ENCODE data around the gene TFG. TPM values are rescaled to one million over a fixed set of nuclear protein-coding genes. Genes with fewer than 3 reads are reported as not detected.

Gene TFG
- total RNA-seq, 1 donor from 2014 or later: 64.9 TPM

- H3K36me3 ChIP-seq: peaks cover 0 to 14% of the 10 kb centered on the region in 2 donors
- peaks cover 0 to 7% of the 10 kb centered on the region in 2 donors for H3K4me1 ChIP-seq
- no peaks in the 10 kb centered on the region for H3K27me3 ChIP-seq
- H3K4me3 ChIP-seq: no peak overlapping the region
- TF ChIP-seq, protein P1, sequence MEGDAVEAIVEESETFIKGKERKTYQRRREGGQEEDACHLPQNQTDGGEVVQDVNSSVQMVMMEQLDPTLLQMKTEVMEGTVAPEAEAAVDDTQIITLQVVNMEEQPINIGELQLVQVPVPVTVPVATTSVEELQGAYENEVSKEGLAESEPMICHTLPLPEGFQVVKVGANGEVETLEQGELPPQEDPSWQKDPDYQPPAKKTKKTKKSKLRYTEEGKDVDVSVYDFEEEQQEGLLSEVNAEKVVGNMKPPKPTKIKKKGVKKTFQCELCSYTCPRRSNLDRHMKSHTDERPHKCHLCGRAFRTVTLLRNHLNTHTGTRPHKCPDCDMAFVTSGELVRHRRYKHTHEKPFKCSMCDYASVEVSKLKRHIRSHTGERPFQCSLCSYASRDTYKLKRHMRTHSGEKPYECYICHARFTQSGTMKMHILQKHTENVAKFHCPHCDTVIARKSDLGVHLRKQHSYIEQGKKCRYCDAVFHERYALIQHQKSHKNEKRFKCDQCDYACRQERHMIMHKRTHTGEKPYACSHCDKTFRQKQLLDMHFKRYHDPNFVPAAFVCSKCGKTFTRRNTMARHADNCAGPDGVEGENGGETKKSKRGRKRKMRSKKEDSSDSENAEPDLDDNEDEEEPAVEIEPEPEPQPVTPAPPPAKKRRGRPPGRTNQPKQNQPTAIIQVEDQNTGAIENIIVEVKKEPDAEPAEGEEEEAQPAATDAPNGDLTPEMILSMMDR (IDR thresholded peaks at IDR 0.05): no peak
- no peak overlapping the region for H3K27ac ChIP-seq
- intact Hi-C loops (cut with DNase I): no loop called here
- peaks cover 0 to 10% of the 10 kb centered on the region in 2 donors for H3K9me3 ChIP-seq
- DNase-seq (ENCODE audit: low spot score in 2 of 2): no peak
Observed at GRCh38 chr3:100781301-100781700, 72.0 kb downstream of the TFG start.

GRCh38 chr3:100782348-100782747 is 73.1 kb downstream of the TFG start:
- Histone ChIP-seq H3K27ac (no peak overlapping the region), H3K4me3 (no peak overlapping the region), H3K9me3 (peaks cover 0 to 10% of the 10 kb centered on the region in 2 donors), H3K4me1 (peaks cover 0 to 7% of the 10 kb centered on the region in 2 donors), H3K27me3 (no peaks in the 10 kb centered on the region), H3K36me3 (peaks cover 0 to 8% of the 10 kb centered on the region in 2 donors)
- intact Hi-C loops (cut with DNase I): no loop called here
- no peak for DNase-seq (ENCODE audit: low spot score in 2 of 2)
- TF ChIP-seq, protein P1 (IDR thresholded peaks at IDR 0.05): no peak

GRCh38 chr3:100782906-100783305 is 73.6 kb downstream of the TFG start:
- Histone ChIP-seq H3K36me3 (peaks cover 0 to 8% of the 10 kb centered on the region in 2 donors), H3K4me3 (no peak overlapping the region), H3K27me3 (no peaks in the 10 kb centered on the region), H3K27ac (no peak overlapping the region), H3K9me3 (peaks cover 0 to 10% of the 10 kb centered on the region in 2 donors), H3K4me1 (peaks cover 0 to 7% of the 10 kb centered on the region in 2 donors)
- no peak for DNase-seq (ENCODE audit: low spot score in 2 of 2)
- TF ChIP-seq, protein P1 (IDR thresholded peaks at IDR 0.05): no peak
- intact Hi-C loops (cut with DNase I): no loop called here

DNA sequence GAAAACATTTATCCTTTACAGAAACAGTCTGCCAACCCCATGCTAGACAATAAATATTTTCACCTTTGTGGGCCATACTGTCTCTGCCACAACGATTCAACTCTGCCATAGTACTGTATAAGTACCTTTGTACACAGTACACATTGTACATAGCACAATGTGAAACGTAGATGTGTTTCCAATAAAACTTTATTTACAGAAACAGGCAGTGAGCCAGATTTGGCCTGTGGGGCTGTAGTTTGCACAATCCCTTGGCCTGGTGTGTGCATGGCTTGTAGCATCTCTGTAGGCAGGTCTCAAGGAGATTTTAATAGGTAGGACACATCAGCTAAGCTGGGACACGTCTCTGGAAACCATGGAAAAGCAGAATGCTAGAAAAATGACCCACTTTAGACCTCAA is 74.3 kb downstream of the TFG start:
- no peak for DNase-seq (ENCODE audit: low spot score in 2 of 2)
- Histone ChIP-seq H3K9me3 (peaks cover 0 to 10% of the 10 kb centered on the region in 2 donors), H3K27ac (no peak overlapping the region), H3K36me3 (peaks cover 0 to 8% of the 10 kb centered on the region in 2 donors), H3K4me3 (no peak overlapping the region), H3K27me3 (no peaks in the 10 kb centered on the region), H3K4me1 (peaks cover 0 to 7% of the 10 kb centered on the region in 2 donors)
- TF ChIP-seq, protein P1 (IDR thresholded peaks at IDR 0.05): no peak
- intact Hi-C loops (cut with DNase I): no loop called here

DNA sequence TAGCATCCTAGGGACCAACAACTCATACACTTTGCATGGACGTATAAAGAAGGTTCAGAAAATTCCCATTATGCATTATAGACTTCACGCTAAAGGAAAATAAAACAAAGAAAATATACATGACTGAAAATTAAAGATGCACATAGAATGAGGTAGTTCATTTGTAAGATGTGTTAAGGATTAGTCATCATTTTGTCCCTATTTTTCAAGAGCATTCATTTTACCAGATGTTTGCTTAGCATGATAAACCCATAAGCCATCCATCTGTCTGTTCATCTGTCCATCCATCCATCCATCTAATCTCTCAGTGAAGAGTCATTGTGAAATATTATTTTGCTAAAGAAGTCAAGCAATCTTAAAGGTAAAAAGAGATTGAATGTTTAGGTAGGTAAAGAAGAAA is 80.3 kb downstream of the TFG start:
- Histone ChIP-seq H3K9me3 (peaks cover 0 to 10% of the 10 kb centered on the region in 2 donors), H3K27ac (no peak overlapping the region), H3K4me1 (no peaks in the 10 kb centered on the region), H3K4me3 (no peak overlapping the region), H3K36me3 (peaks cover 0 to 8% of the 10 kb centered on the region in 2 donors), H3K27me3 (no peaks in the 10 kb centered on the region)
- TF ChIP-seq, protein P1 (IDR thresholded peaks at IDR 0.05): no peak
- no peak for DNase-seq (ENCODE audit: low spot score in 2 of 2)
- intact Hi-C loops (cut with DNase I): no loop called here

DNA sequence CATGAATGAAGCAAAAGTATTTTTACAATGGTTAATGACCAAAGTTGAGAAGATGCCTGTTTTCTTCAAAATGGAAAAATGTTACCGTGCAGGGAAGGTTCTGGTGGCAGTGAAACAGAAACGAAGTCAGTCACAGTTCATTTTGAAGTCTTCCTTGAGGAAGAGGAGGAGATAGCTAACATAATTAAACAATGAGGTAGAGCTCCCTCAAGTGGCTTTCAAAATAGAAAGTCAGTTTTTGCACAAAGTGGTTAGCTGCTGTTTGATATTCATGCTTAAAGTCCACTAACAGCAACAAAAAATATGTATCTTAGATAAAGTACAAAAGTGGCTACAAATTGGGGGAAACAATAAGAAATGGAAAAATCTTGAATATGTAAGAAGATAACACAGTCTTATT is 87.3 kb downstream of the TFG start:
- Histone ChIP-seq H3K4me1 (no peaks in the 10 kb centered on the region), H3K9me3 (no peaks in the 10 kb centered on the region), H3K36me3 (no peaks in the 10 kb centered on the region), H3K27me3 (no peaks in the 10 kb centered on the region), H3K27ac (no peak overlapping the region), H3K4me3 (no peak overlapping the region)
- TF ChIP-seq, protein P1 (IDR thresholded peaks at IDR 0.05): peak in 1 of 3 experiments; percentile 38
- DNase-seq (ENCODE audit: low spot score in 2 of 2): no peak
- intact Hi-C loops (cut with DNase I): no loop called here

Data from ascending aorta (tissue), 2 donors.